ENCODE results near the gene SORBS2. TPM values are rescaled to one million over a fixed set of nuclear protein-coding genes. Genes with fewer than 3 reads are reported as not detected.

The SORBS2 gene
- total and polyA plus RNA-seq, 2 donors (not counting 3 experiments of a cell fraction or from before 2014, with no cell fraction given): 69.8 to 82.5 TPM

- no TSS peak for BruUV-seq (replicated peaks)
- dilution Hi-C loops (cut with MboI; ENCODE audit: extremely low pct_ligation_motif_present, low sequenced_read_pairs): no loop called here
Measured at GRCh38 chr4:185744488-185744862, 67.5 kb downstream of the SORBS2 start.

More at GRCh38 chr4:185744488-185744862, 67.5 kb downstream of the SORBS2 start:
- no peaks in the 10 kb centered on the region for H3K79me2 ChIP-seq (ENCODE audit: control insufficient read depth, insufficient read depth, low read length)
- no peak overlapping the region for H3K4me3 ChIP-seq (replicated peaks in 1 of 3; ENCODE audit: insufficient read depth in 1 of 3, low read depth in 1 of 3, low read length in 3 of 3)
- no peaks in the 10 kb centered on the region for H3K9me1 ChIP-seq (replicated peaks; ENCODE audit: control insufficient read depth, extremely low read depth, insufficient read depth, low read length)
- no peak overlapping the region for H2AFZ ChIP-seq (ENCODE audit: low read depth, low read length)
- no peaks in the 10 kb centered on the region for H3K4me1 ChIP-seq (ENCODE audit: control insufficient read depth, extremely low read depth, insufficient read depth, low read length)
- TF ChIP-seq POLR2AphosphoS5 (IDR thresholded peaks at IDR 0.05; ENCODE audit: insufficient read depth, low read depth, low read length) (no peak), FOS (IDR thresholded peaks at IDR 0.05; ENCODE audit: borderline replicate concordance, insufficient read depth, low read length) (no peak), JUN (IDR thresholded peaks at IDR 0.05; ENCODE audit: borderline replicate concordance, insufficient read depth, insufficient read length, low read depth) (no peak), CTCF (IDR thresholded peaks at IDR 0.05; ENCODE audit: extremely low read depth in 1 of 2, insufficient read depth in 1 of 2, low read depth in 1 of 2, low read length in 2 of 2) (no peak), GATA2 (IDR thresholded peaks at IDR 0.05; ENCODE audit: insufficient read depth, insufficient read length, low read depth, low read length) (no peak), MYC (IDR thresholded peaks at IDR 0.05; ENCODE audit: low read depth, low read length) (no peak), POLR2A (IDR thresholded peaks at IDR 0.05; ENCODE audit: low read depth, low read length) (no peak), EZH2 (IDR thresholded peaks at IDR 0.05; ENCODE audit: borderline replicate concordance, low read depth, low read length, severe bottlenecking) (no peak), MAX (IDR thresholded peaks at IDR 0.05; ENCODE audit: insufficient read depth, insufficient read length) (no peak)
- no peak for DNase-seq (ENCODE audit: low read depth, low spot score)
- H3K27ac ChIP-seq (ENCODE audit: insufficient read depth, low read depth, low read length): no peak overlapping the region
- no peaks in the 10 kb centered on the region for H3K27me3 ChIP-seq (ENCODE audit: control insufficient read depth in 2 of 2, insufficient read depth in 2 of 2, low read length in 2 of 2)
- intact Hi-C loops (cut with micrococcal nuclease): no loop called here
- no peaks in the 10 kb centered on the region for H3K9me3 ChIP-seq (replicated peaks; ENCODE audit: control insufficient read depth, insufficient read depth, low read length)
- no peak for FAIRE-seq
- H4K20me1 ChIP-seq (replicated peaks; ENCODE audit: control insufficient read depth, extremely low read depth, insufficient read depth, low read length): no peaks in the 10 kb centered on the region
- H3K36me3 ChIP-seq (ENCODE audit: control insufficient read depth in 2 of 2, extremely low read depth in 1 of 2, insufficient read depth in 2 of 2, low read length in 2 of 2): no peaks in the 10 kb centered on the region
- ChIA-PET CTCF (interaction anchor here (0.9 kb wide), 1 partner anchor 277 kb away, joined by 4 read pairs; no protein-coding TSS in a partner anchor), POLR2A (no interaction called here)
- no peak overlapping the region for H3K4me2 ChIP-seq (ENCODE audit: insufficient read depth, low read length)
- no peak overlapping the region for H3K9ac ChIP-seq (replicated peaks; ENCODE audit: extremely low read depth, insufficient read depth, low read length)

Measured in endothelial cell of umbilical vein (primary cell).